ENCODE data around the gene ATXN7L3B. TPM values are rescaled to one million over a fixed set of nuclear protein-coding genes. Genes with fewer than 3 reads are reported as not detected.

Gene ATXN7L3B
- total and polyA plus RNA-seq, 2 donors (not counting 3 experiments of a cell fraction or from before 2014, with no cell fraction given): 18.1 to 25.0 TPM

GRCh38 chr12:74530676-74531075, 7.0 kb upstream of the ATXN7L3B start:
- peaks cover 0 to 9% of the 10 kb centered on the region in 2 experiments for H3K27me3 ChIP-seq (ENCODE audit: control insufficient read depth in 2 of 2, insufficient read depth in 2 of 2, low read length in 2 of 2)
- no peak overlapping the region for H3K4me2 ChIP-seq (ENCODE audit: insufficient read depth, low read length)
- dilution Hi-C loops (cut with MboI; ENCODE audit: extremely low pct_ligation_motif_present, low sequenced_read_pairs) (no loop called here), intact Hi-C loops (cut with micrococcal nuclease) (loop anchor here (10.0 kb wide), 1 partner anchor 196 kb away; no protein-coding TSS in a partner anchor)
- no peak for DNase-seq (ENCODE audit: low read depth, low spot score)
- H3K9me3 ChIP-seq (replicated peaks; ENCODE audit: control insufficient read depth, insufficient read depth, low read length): no peaks in the 10 kb centered on the region
- ChIA-PET POLR2A (no interaction called here), CTCF (no interaction called here)
- no peak overlapping the region for H2AFZ ChIP-seq (ENCODE audit: low read depth, low read length)
- H3K27ac ChIP-seq (ENCODE audit: insufficient read depth, low read depth, low read length): no peak overlapping the region
- H3K9ac ChIP-seq (replicated peaks; ENCODE audit: extremely low read depth, insufficient read depth, low read length): no peak overlapping the region
- BruUV-seq (replicated peaks): no TSS peak
- H3K36me3 ChIP-seq (ENCODE audit: control insufficient read depth in 2 of 2, extremely low read depth in 1 of 2, insufficient read depth in 2 of 2, low read length in 2 of 2): no peaks in the 10 kb centered on the region
- no peaks in the 10 kb centered on the region for H3K4me1 ChIP-seq (ENCODE audit: control insufficient read depth, extremely low read depth, insufficient read depth, low read length)
- H4K20me1 ChIP-seq (replicated peaks; ENCODE audit: control insufficient read depth, extremely low read depth, insufficient read depth, low read length): no peaks in the 10 kb centered on the region
- TF ChIP-seq, protein P1, sequence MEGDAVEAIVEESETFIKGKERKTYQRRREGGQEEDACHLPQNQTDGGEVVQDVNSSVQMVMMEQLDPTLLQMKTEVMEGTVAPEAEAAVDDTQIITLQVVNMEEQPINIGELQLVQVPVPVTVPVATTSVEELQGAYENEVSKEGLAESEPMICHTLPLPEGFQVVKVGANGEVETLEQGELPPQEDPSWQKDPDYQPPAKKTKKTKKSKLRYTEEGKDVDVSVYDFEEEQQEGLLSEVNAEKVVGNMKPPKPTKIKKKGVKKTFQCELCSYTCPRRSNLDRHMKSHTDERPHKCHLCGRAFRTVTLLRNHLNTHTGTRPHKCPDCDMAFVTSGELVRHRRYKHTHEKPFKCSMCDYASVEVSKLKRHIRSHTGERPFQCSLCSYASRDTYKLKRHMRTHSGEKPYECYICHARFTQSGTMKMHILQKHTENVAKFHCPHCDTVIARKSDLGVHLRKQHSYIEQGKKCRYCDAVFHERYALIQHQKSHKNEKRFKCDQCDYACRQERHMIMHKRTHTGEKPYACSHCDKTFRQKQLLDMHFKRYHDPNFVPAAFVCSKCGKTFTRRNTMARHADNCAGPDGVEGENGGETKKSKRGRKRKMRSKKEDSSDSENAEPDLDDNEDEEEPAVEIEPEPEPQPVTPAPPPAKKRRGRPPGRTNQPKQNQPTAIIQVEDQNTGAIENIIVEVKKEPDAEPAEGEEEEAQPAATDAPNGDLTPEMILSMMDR (IDR thresholded peaks at IDR 0.05; ENCODE audit: extremely low read depth in 1 of 2, insufficient read depth in 1 of 2, low read depth in 1 of 2, low read length in 2 of 2): no peak
- TF ChIP-seq FOS (IDR thresholded peaks at IDR 0.05; ENCODE audit: borderline replicate concordance, insufficient read depth, low read length): no peak
- H3K79me2 ChIP-seq (ENCODE audit: control insufficient read depth, insufficient read depth, low read length): no peaks in the 10 kb centered on the region
- no peak for FAIRE-seq
- no peak overlapping the region for H3K4me3 ChIP-seq (replicated peaks in 1 of 3; ENCODE audit: insufficient read depth in 1 of 3, low read depth in 1 of 3, low read length in 3 of 3)
- H3K9me1 ChIP-seq (replicated peaks; ENCODE audit: control insufficient read depth, extremely low read depth, insufficient read depth, low read length): no peaks in the 10 kb centered on the region

GRCh38 chr12:74535536-74535935, 2.1 kb upstream of the ATXN7L3B start:
- dilution Hi-C loops (cut with MboI; ENCODE audit: extremely low pct_ligation_motif_present, low sequenced_read_pairs) (no loop called here), intact Hi-C loops (cut with micrococcal nuclease) (loop anchor here (5.0 to 10.0 kb wide), 2 partner anchors 118 to 201 kb away; no protein-coding TSS in a partner anchor)

More at GRCh38 chr12:74535536-74535935, 2.1 kb upstream of the ATXN7L3B start:
- BruUV-seq (replicated peaks): no TSS peak
- no peak overlapping the region for H3K27ac ChIP-seq (ENCODE audit: insufficient read depth, low read depth, low read length)
- DNase-seq (ENCODE audit: low read depth, low spot score) (no peak), FAIRE-seq (no peak)
- ChIA-PET POLR2A (no interaction called here), CTCF (no interaction called here)
- no peaks in the 10 kb centered on the region for H3K36me3 ChIP-seq (ENCODE audit: control insufficient read depth in 2 of 2, extremely low read depth in 1 of 2, insufficient read depth in 2 of 2, low read length in 2 of 2)
- H3K9me1 ChIP-seq (replicated peaks; ENCODE audit: control insufficient read depth, extremely low read depth, insufficient read depth, low read length): no peaks in the 10 kb centered on the region
- H3K9ac ChIP-seq (replicated peaks; ENCODE audit: extremely low read depth, insufficient read depth, low read length): no peak overlapping the region
- peaks cover 28% of the 10 kb centered on the region for H3K79me2 ChIP-seq (ENCODE audit: control insufficient read depth, insufficient read depth, low read length)
- H3K9me3 ChIP-seq (replicated peaks; ENCODE audit: control insufficient read depth, insufficient read depth, low read length): no peaks in the 10 kb centered on the region
- TF ChIP-seq MYC (IDR thresholded peaks at IDR 0.05; ENCODE audit: low read depth, low read length) (no peak), POLR2AphosphoS5 (IDR thresholded peaks at IDR 0.05; ENCODE audit: insufficient read depth, low read depth, low read length) (no peak), FOS (IDR thresholded peaks at IDR 0.05; ENCODE audit: borderline replicate concordance, insufficient read depth, low read length) (no peak), POLR2A (IDR thresholded peaks at IDR 0.05; ENCODE audit: low read depth, low read length) (no peak), JUN (IDR thresholded peaks at IDR 0.05; ENCODE audit: borderline replicate concordance, insufficient read depth, insufficient read length, low read depth) (no peak), GATA2 (IDR thresholded peaks at IDR 0.05; ENCODE audit: insufficient read depth, insufficient read length, low read depth, low read length) (no peak), EZH2 (IDR thresholded peaks at IDR 0.05; ENCODE audit: borderline replicate concordance, low read depth, low read length, severe bottlenecking) (no peak)
- TF ChIP-seq, protein P2, sequence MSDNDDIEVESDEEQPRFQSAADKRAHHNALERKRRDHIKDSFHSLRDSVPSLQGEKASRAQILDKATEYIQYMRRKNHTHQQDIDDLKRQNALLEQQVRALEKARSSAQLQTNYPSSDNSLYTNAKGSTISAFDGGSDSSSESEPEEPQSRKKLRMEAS (IDR thresholded peaks at IDR 0.05; ENCODE audit: insufficient read depth, insufficient read length): no peak
- TF ChIP-seq, protein P1 (IDR thresholded peaks at IDR 0.05; ENCODE audit: extremely low read depth in 1 of 2, insufficient read depth in 1 of 2, low read depth in 1 of 2, low read length in 2 of 2): no peak
- H3K4me2 ChIP-seq (ENCODE audit: insufficient read depth, low read length): no peak overlapping the region
- peaks cover 21% of the 10 kb centered on the region for H3K4me1 ChIP-seq (ENCODE audit: control insufficient read depth, extremely low read depth, insufficient read depth, low read length)
- H2AFZ ChIP-seq (ENCODE audit: low read depth, low read length): no peak overlapping the region
- no peak overlapping the region for H3K4me3 ChIP-seq (replicated peaks in 1 of 3; ENCODE audit: insufficient read depth in 1 of 3, low read depth in 1 of 3, low read length in 3 of 3)
- H3K27me3 ChIP-seq (ENCODE audit: control insufficient read depth in 2 of 2, insufficient read depth in 2 of 2, low read length in 2 of 2): peaks cover 0 to 6% of the 10 kb centered on the region in 2 experiments
- peaks cover 4% of the 10 kb centered on the region for H4K20me1 ChIP-seq (replicated peaks; ENCODE audit: control insufficient read depth, extremely low read depth, insufficient read depth, low read length)

Data from endothelial cell of umbilical vein (primary cell).